A673 (cell line): ENCODE results near the gene SSBP3. TPM values are rescaled to one million over a fixed set of nuclear protein-coding genes. Genes with fewer than 3 reads are reported as not detected.
A peak's percentile ranks its signal among the peaks of the same experiment; 100 is the strongest.

Experiments
- BruUV-seq: library from RNA; stranded (reverse); fragments of 400-500 nt; replicated peaks from 2 replicates; lab custom pipeline; 2021; lab: Mats Ljungman, UMichigan
- CTCF ChIA-PET: fragments of 300-600 bp; sonication (Branson Sonifier 250); formaldehyde crosslinking; loops from one replicate; lab custom pipeline; 2022; ENCODE audit warnings: antibody characterized with exemption; lab: Charles Lee
- POLR2A ChIA-PET: fragments of 300-600 bp; sonication (Branson Sonifier 250); formaldehyde crosslinking; loops from one replicate; lab custom pipeline; 2022; ENCODE audit warnings: antibody characterized with exemption; ENCODE audit not compliant: low non-redundant PET; lab: Charles Lee
- DNase-seq: peaks from one replicate; pipeline ENCODE4 v3.0.0-alpha.2; 2015; ENCODE audit warnings: low spot score
- H3K27ac ChIP-seq: fragments of 200-600 bp; sonication (generic); 2 replicates; pipeline ENCODE4 v1.5.1; 2016; ENCODE audit warnings: mixed run types, low read depth, mild to moderate bottlenecking, mixed read lengths, antibody characterized with exemption, low read length; ENCODE audit not compliant: poor library complexity, severe bottlenecking
- H3K27me3 ChIP-seq: fragments of 200-600 bp; sonication (generic); replicated peaks from 2 replicates; pipeline ENCODE4 v1.6.1; 2017; ENCODE audit warnings: mixed run types, low read depth, mild to moderate bottlenecking, mixed read lengths, antibody characterized with exemption, low read length; ENCODE audit not compliant: insufficient read depth, poor library complexity
- H3K36me3 ChIP-seq: fragments of 200-600 bp; sonication (generic); 2 replicates; pipeline ENCODE4 v1.6.1; 2016; ENCODE audit warnings: mixed run types, mild to moderate bottlenecking, mixed read lengths, antibody characterized with exemption, low read length; ENCODE audit not compliant: insufficient read depth, poor library complexity, severe bottlenecking
- H3K4me1 ChIP-seq: fragments of 200-600 bp; sonication (generic); 2 replicates; pipeline ENCODE4 v1.6.1; 2017; ENCODE audit warnings: mixed run types, mild to moderate bottlenecking, mixed read lengths, antibody characterized with exemption, low read length; ENCODE audit not compliant: insufficient read depth, poor library complexity, severe bottlenecking
- H3K4me3 ChIP-seq: fragments of 200-600 bp; sonication (generic); 2 replicates; pipeline ENCODE4 v1.5.1; 2016; ENCODE audit warnings: low read depth, mixed run types, mild to moderate bottlenecking, mixed read lengths, low read length; ENCODE audit not compliant: poor library complexity, severe bottlenecking
- H3K9me3 ChIP-seq: fragments of 200-600 bp; sonication (generic); 2 replicates; pipeline ENCODE4 v1.6.1; 2016; ENCODE audit warnings: mixed run types, low read depth, mild to moderate bottlenecking, mixed read lengths, antibody characterized with exemption, low read length; ENCODE audit not compliant: poor library complexity, severe bottlenecking
- EZH2 ChIP-seq: fragments of 200-600 bp; sonication (generic); IDR thresholded peaks from 2 replicates; pipeline ENCODE4 v1.6.1; 2017; ENCODE audit warnings: borderline replicate concordance, low read depth, mild to moderate bottlenecking, mixed read lengths, antibody characterized with exemption, low read length; ENCODE audit not compliant: poor library complexity, severe bottlenecking
- intact Hi-C: fragments of 100-400 bp; cut with micrococcal nuclease; formaldehyde crosslinking; loops from one replicate; pipeline ENCODE4 v1.10.0; 2022; ENCODE audit not compliant: unreplicated experiment
- total RNA-seq: library from RNA; stranded (reverse); gene quantifications from 2 replicates; pipeline ENCODE4 v1.2.3, GENCODE V29; 2021
- TF ChIP-seq, protein P1 (sequence below): fragments of 300-800, 200-600 bp; sonication (generic); conservative IDR thresholded peaks from 2 replicates; pipeline ENCODE4 v1.5.1; 2017; ENCODE audit warnings: low read depth, mild to moderate bottlenecking, antibody characterized with exemption, low read length, moderate library complexity, mixed read lengths

Gene SSBP3
- total RNA-seq, 1 experiment from 2014 or later: 43.0 TPM

GRCh38 chr1:54249819-54250435, 156.3 kb downstream of the SSBP3 start:
- Histone ChIP-seq H3K9me3 (no peaks in the 10 kb centered on the region), H3K36me3 (no peaks in the 10 kb centered on the region), H3K4me3 (no peak overlapping the region), H3K4me1 (peaks cover 6% of the 10 kb centered on the region), H3K27me3 (no peaks in the 10 kb centered on the region), H3K27ac (no peak overlapping the region)
- no TSS peak for BruUV-seq
- peak; percentile 20 for DNase-seq
- intact Hi-C loops: no loop called here
- TF ChIP-seq, protein P1, sequence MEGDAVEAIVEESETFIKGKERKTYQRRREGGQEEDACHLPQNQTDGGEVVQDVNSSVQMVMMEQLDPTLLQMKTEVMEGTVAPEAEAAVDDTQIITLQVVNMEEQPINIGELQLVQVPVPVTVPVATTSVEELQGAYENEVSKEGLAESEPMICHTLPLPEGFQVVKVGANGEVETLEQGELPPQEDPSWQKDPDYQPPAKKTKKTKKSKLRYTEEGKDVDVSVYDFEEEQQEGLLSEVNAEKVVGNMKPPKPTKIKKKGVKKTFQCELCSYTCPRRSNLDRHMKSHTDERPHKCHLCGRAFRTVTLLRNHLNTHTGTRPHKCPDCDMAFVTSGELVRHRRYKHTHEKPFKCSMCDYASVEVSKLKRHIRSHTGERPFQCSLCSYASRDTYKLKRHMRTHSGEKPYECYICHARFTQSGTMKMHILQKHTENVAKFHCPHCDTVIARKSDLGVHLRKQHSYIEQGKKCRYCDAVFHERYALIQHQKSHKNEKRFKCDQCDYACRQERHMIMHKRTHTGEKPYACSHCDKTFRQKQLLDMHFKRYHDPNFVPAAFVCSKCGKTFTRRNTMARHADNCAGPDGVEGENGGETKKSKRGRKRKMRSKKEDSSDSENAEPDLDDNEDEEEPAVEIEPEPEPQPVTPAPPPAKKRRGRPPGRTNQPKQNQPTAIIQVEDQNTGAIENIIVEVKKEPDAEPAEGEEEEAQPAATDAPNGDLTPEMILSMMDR: no peak
- no peak for TF ChIP-seq EZH2
- ChIA-PET POLR2A (no interaction called here), CTCF (no interaction called here)

GRCh38 chr1:54248966-54249365, 157.2 kb downstream of the SSBP3 start:
- no TSS peak for BruUV-seq
- no peak for DNase-seq
- H3K27ac ChIP-seq: no peak overlapping the region
- TF ChIP-seq, protein P1: no peak
- no peak for TF ChIP-seq EZH2
- no peaks in the 10 kb centered on the region for H3K9me3 ChIP-seq
- no peaks in the 10 kb centered on the region for H3K27me3 ChIP-seq
- POLR2A ChIA-PET: no interaction called here
- peaks cover 5% of the 10 kb centered on the region for H3K4me1 ChIP-seq
- no peak overlapping the region for H3K4me3 ChIP-seq
- CTCF ChIA-PET: no interaction called here
- no peaks in the 10 kb centered on the region for H3K36me3 ChIP-seq
- intact Hi-C loops: no loop called here

GRCh38 chr1:54247863-54248515, 158.2 kb downstream of the SSBP3 start:
- Histone ChIP-seq H3K36me3 (no peaks in the 10 kb centered on the region), H3K4me3 (no peak overlapping the region), H3K27me3 (no peaks in the 10 kb centered on the region), H3K27ac (no peak overlapping the region), H3K4me1 (no peaks in the 10 kb centered on the region), H3K9me3 (no peaks in the 10 kb centered on the region)
- no peak for DNase-seq
- TF ChIP-seq, protein P1: no peak
- no peak for TF ChIP-seq EZH2
- CTCF ChIA-PET: no interaction called here
- BruUV-seq: no TSS peak
- intact Hi-C loops: no loop called here
- POLR2A ChIA-PET: no interaction called here
